Activated CD4-positive, CD25-positive, alpha-beta regulatory T cell treated with anti-CD3 and anti-CD28 coated beads, Interleukin-2, amount 50 U/mL, for 24 hours (primary cell): ENCODE measurements around the gene ANK3.

Experiments
- ATAC-seq, 2 donors: fragments of 150-1000 bp; cut with Tn5 transposase; one replicate each; pipeline ENCODE4 v1.10.0; 2021; ENCODE audit warnings: mild to moderate bottlenecking in 1 of 2, moderate library complexity in 1 of 2

ANK3 gene

GRCh38 chr10:60271319-60272040, 118.2 kb downstream of the ANK3 start:
- no peak for ATAC-seq

- ATAC-seq, result no peak
These were observed 119.2 kb downstream of the ANK3 start for GRCh38 chr10:60270426-60270825.

- no peak for ATAC-seq
These were observed 121.9 kb downstream of the ANK3 start for GRCh38 chr10:60267802-60268201.

- no peak for ATAC-seq
These were observed 123.2 kb downstream of the ANK3 start for GRCh38 chr10:60266513-60266912.

- ATAC-seq, result no peak
These were observed 127.0 kb downstream of the ANK3 start for GRCh38 chr10:60262647-60263126.

- no peak for ATAC-seq
These were observed 129.4 kb downstream of the ANK3 start for GRCh38 chr10:60260321-60260720.

- ATAC-seq, result no peak
These were observed 131.3 kb downstream of the ANK3 start for GRCh38 chr10:60258429-60258797.

GRCh38 chr10:60257767-60258428, 131.8 kb downstream of the ANK3 start:
- no peak for ATAC-seq

- no peak for ATAC-seq
These were observed 134.9 kb downstream of the ANK3 start for GRCh38 chr10:60254776-60255175.

- ATAC-seq, result no peak
These were observed 136.2 kb downstream of the ANK3 start for GRCh38 chr10:60253484-60253883.

- ATAC-seq, result no peak
These were observed 137.0 kb downstream of the ANK3 start for GRCh38 chr10:60252688-60253087.

GRCh38 chr10:60246382-60246781, 143.3 kb downstream of the ANK3 start:
- no peak for ATAC-seq

GRCh38 chr10:60239228-60239627, 150.4 kb downstream of the ANK3 start:
- no peak for ATAC-seq

GRCh38 chr10:60238759-60239100, 150.9 kb downstream of the ANK3 start:
- ATAC-seq, result no peak

- peak; percentile 76 to 95 for ATAC-seq
These were observed 151.5 kb downstream of the ANK3 start for GRCh38 chr10:60237977-60238758.

- peak; percentile 29 to 49 for ATAC-seq
These were observed 152.7 kb downstream of the ANK3 start for GRCh38 chr10:60236869-60237524.

- no peak for ATAC-seq
These were observed 154.7 kb downstream of the ANK3 start for GRCh38 chr10:60235001-60235400.

GRCh38 chr10:60234551-60234950, 155.1 kb downstream of the ANK3 start:
- no peak for ATAC-seq

GRCh38 chr10:60230892-60231291, 158.8 kb downstream of the ANK3 start:
- no peak for ATAC-seq

- ATAC-seq, result no peak
These were observed 165.5 kb downstream of the ANK3 start for GRCh38 chr10:60224066-60224705.

- ATAC-seq, result no peak
These were observed 167.6 kb downstream of the ANK3 start for GRCh38 chr10:60222047-60222446.

GRCh38 chr10:60212195-60212594, 177.5 kb downstream of the ANK3 start:
- no peak for ATAC-seq
